ENCODE data around the gene PRAMEF5. TPM values are rescaled to one million over a fixed set of nuclear protein-coding genes. Genes with fewer than 3 reads are reported as not detected.
"Not testable (repeated sequence)": the region's sequence is repeated elsewhere in the genome, so short reads cannot be mapped to it uniquely, and the experiment has no call there.

PRAMEF5 gene
- total RNA-seq, 4 donors from 2014 or later, result not detected

DNA sequence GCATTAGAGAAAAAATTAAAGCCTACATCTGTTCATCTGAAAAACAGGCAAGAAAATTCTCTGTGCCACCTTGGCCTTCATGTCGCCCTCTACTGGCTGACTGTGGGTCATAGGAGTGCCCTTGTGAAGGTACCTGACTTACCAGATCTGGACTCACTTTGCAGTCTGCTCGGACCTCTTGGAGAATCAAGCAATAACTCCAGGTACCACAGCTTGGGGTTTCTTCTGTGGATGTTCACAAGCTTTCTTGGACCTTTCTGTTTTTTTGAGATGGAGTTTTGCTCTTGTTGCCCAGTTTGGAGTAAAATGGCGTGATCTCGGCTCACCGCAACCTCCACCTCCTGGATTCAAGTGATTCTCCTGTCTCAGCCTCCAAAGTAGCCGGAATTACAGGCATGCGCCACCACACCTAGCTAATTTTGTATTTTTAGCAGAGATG is 25.6 kb upstream of the PRAMEF5 start:
- Histone ChIP-seq H3K27me3 (peaks cover 30% of the 10 kb centered on the region), H3K36me3 (no peaks in the 10 kb centered on the region), H3K9me3 (no peaks in the 10 kb centered on the region), H3K27ac (no peak overlapping the region), H3K4me3 (no peak overlapping the region), H3K4me1 (no peaks in the 10 kb centered on the region)
- 66% methylated on average over 5 to 7 of the region's 7 CpGs for WGBS, 2 donors (ENCODE audit: low coverage in 1 of 2)
- ATAC-seq, result no peak
- TF ChIP-seq, protein P1, sequence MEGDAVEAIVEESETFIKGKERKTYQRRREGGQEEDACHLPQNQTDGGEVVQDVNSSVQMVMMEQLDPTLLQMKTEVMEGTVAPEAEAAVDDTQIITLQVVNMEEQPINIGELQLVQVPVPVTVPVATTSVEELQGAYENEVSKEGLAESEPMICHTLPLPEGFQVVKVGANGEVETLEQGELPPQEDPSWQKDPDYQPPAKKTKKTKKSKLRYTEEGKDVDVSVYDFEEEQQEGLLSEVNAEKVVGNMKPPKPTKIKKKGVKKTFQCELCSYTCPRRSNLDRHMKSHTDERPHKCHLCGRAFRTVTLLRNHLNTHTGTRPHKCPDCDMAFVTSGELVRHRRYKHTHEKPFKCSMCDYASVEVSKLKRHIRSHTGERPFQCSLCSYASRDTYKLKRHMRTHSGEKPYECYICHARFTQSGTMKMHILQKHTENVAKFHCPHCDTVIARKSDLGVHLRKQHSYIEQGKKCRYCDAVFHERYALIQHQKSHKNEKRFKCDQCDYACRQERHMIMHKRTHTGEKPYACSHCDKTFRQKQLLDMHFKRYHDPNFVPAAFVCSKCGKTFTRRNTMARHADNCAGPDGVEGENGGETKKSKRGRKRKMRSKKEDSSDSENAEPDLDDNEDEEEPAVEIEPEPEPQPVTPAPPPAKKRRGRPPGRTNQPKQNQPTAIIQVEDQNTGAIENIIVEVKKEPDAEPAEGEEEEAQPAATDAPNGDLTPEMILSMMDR (IDR thresholded peaks at IDR 0.05), result peak in 1 of 4 experiments; percentile 19
- TF ChIP-seq EP300 (IDR thresholded peaks at IDR 0.05), result no peak
- TF ChIP-seq POLR2A (IDR thresholded peaks at IDR 0.05), result no peak

DNA sequence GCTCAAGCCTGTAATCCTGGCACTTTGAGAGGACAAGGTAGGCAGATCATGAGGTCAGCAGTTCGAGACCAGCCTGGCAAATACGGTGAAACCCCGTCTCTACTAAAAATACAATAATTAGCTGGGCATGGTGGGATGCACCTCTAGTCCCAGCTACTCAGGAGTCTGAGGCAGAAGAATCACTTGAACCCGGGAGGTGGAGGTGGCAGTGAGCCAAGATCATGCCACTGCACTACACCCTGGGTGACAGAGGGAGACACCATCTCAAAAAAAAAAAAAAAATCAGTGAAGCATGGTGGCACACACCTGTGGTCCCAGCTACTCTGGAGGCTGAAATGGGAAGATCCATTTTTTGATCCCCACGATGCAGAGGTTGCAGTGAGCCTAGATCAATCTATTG is 23.9 kb upstream of the PRAMEF5 start:
- H3K9me3 ChIP-seq, H3K27ac ChIP-seq, H3K4me1 ChIP-seq, H3K4me3 ChIP-seq, H3K36me3 ChIP-seq, ATAC-seq: not testable (repeated sequence)
- 71 to 87% methylated on average over 5 of the region's 5 CpGs for WGBS, 2 donors (ENCODE audit: low coverage in 1 of 2)
- peaks cover 25% of the 10 kb centered on the region for H3K27me3 ChIP-seq

DNA sequence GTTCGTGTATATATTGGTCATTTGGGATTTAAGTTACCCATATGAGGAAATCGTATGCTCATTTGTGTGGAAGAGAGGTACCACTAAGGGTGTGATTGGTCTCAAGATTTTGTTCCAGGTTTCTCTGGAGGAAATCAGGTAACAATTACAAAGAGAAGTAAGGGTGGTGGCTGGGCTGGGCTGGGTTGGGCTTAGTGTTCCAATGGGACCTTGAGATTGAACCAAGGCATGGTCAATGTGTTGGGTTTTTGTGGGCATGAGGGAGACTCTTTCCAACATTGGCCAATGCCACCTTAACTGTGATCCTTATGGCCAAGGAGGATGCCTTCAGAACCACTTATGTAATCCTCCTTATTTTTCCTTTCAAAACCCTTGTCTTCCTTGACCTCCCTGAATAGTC is 23.4 kb upstream of the PRAMEF5 start:
- 70 to 74% methylated on average over 2 of the region's 2 CpGs for WGBS, 2 donors (ENCODE audit: low coverage in 1 of 2)

DNA sequence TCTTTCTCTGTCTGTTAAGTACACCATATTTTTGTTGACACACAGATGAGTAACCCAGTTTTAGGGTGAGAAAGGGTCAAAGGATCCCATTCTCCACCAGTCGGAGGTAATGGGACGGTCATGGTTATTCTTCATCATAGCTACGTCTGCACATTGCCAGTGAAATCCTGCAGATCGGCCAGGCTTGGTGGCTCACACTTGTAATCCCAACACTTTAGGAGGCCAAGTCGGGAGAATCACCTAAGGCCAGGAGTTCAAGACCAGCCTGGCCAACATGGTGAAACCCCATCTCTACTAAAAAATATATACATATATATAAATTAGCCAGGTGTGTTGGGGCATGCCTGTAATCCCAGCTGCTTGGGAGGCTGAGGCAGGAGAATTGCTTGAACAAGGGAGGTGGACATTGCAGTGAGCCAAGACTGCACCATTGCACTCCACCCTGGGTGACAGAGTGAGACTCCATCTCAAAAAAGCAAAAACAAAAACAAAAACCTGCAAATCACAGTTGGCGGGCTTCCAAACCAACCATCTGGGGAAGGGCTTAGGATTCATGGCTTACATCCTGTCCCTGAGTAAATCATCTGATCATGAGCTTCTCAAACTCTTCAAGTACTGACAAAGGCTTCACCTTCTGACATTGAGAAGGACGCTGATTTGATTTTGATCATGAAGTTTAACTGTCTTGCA is 22.8 kb upstream of the PRAMEF5 start:
- H3K36me3 ChIP-seq, H3K9me3 ChIP-seq, H3K4me3 ChIP-seq, ATAC-seq, H3K4me1 ChIP-seq, H3K27ac ChIP-seq: not testable (repeated sequence)
- H3K27me3 ChIP-seq, result peaks cover 20% of the 10 kb centered on the region
- WGBS, 2 donors (ENCODE audit: low coverage in 1 of 2), result 61 to 77% methylated on average over 7 of the region's 7 CpGs

More for the DNA sequence above, 23.4 kb upstream of the PRAMEF5 start:
- not testable (repeated sequence) for H3K27ac ChIP-seq, H3K4me1 ChIP-seq, H3K9me3 ChIP-seq, ATAC-seq, H3K36me3 ChIP-seq, H3K4me3 ChIP-seq
- peaks cover 24% of the 10 kb centered on the region for H3K27me3 ChIP-seq

DNA sequence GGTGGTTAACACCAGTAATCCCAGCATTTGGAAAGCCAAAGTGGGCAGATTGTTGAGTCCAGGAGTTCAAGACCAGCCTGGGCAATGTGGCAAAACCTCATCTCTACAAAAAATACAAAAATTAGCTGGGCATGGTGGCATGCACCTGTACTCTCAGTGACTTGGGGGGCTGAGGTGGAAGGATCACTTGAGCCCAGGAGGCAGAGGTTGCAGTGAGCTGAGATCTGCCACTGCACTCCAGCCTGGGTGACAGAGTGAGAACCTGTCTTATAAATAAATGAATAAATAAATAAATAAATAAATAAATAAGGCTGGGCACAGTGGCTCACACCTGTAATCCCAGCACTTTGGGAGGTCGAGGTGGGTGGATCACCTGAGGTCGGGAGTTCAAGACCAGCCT is 21.9 kb upstream of the PRAMEF5 start:
- H3K9me3 ChIP-seq, H3K27ac ChIP-seq, H3K4me1 ChIP-seq, ATAC-seq, H3K36me3 ChIP-seq, H3K4me3 ChIP-seq: not testable (repeated sequence)
- peaks cover 20% of the 10 kb centered on the region for H3K27me3 ChIP-seq
- WGBS, 2 donors (ENCODE audit: low coverage in 1 of 2), result 73 to 83% methylated on average over 2 of the region's 2 CpGs

DNA sequence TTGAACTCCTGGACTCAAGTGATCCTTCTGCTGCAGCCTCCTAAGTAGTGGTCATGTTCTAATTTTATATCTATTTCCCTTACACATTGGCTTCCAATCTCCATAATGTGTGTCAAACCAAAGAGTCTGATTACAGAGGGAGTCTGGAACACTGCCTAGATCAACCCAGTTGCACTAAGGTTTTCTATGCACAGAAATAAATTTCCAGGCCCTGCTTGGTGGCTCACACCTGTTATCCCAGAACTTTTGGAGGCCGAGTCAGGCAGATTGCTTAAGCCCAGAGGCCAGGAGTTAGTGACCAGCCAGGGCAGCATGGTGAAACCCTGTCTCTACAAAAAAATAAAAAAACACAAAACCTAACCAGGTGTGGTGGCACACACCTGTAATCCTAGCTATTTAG is 19.9 kb upstream of the PRAMEF5 start:
- H3K4me3 ChIP-seq, result not testable (repeated sequence)
- WGBS, 2 donors (ENCODE audit: low coverage in 1 of 2), result 40 to 60% methylated on average over 1 of the region's 1 CpG

DNA sequence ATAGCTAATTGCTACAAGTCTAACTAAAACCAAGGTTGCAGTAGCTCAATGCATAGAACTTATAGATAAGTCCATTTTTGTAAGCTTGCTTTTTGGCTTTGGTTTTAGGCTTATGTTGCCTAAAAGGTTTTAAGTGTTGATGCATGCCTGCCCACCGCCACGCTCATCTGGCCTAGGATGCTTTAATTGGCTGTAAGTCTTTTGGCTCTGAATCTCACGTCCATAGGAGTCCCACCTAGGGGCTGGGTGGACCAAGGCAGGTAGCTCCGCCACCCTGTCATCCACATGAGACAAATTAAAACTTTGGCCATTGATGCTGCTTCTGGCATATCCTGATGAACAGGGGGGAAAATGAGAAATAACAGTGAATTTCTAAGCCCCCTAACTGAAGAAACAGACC is 16.4 kb upstream of the PRAMEF5 start:
- not testable (repeated sequence) for H3K9me3 ChIP-seq, H3K4me3 ChIP-seq, H3K4me1 ChIP-seq, H3K36me3 ChIP-seq, H3K27ac ChIP-seq, ATAC-seq, H3K27me3 ChIP-seq
- WGBS, 2 donors (ENCODE audit: low coverage in 1 of 2), result 50 to 81% methylated on average over 2 to 4 of the region's 4 CpGs

More for the DNA sequence above, 19.9 kb upstream of the PRAMEF5 start:
- H3K27ac ChIP-seq, H3K36me3 ChIP-seq, H3K4me1 ChIP-seq, H3K9me3 ChIP-seq, ATAC-seq: not testable (repeated sequence)
- H3K27me3 ChIP-seq, result peaks cover 19% of the 10 kb centered on the region

DNA sequence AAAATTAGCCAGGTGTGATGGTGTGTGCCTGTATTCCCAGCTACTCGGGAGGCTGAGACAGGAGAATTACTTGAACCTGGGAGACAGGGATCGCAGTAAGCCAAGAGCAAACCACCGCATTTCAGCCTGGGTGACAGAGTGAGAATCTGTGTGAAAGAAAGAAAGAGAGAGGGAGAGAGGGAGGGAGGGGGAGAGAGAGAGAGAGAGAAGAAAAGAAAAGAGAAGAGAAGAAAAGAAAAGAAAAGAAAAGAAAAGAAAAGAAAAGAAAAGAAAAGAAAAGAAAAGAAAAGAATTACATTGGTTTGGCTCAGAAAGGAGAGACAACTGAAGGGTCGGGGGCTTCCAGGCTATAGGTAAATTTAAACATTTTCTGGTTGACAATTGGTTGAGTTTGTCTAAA is 14.4 kb upstream of the PRAMEF5 start:
- H3K27me3 ChIP-seq, result peaks cover 18% of the 10 kb centered on the region
- 83 to 87% methylated on average over 2 to 4 of the region's 4 CpGs for WGBS, 2 donors (ENCODE audit: low coverage in 1 of 2)
- not testable (repeated sequence) for H3K4me3 ChIP-seq, H3K27ac ChIP-seq, H3K36me3 ChIP-seq, H3K4me1 ChIP-seq, H3K9me3 ChIP-seq, ATAC-seq

DNA sequence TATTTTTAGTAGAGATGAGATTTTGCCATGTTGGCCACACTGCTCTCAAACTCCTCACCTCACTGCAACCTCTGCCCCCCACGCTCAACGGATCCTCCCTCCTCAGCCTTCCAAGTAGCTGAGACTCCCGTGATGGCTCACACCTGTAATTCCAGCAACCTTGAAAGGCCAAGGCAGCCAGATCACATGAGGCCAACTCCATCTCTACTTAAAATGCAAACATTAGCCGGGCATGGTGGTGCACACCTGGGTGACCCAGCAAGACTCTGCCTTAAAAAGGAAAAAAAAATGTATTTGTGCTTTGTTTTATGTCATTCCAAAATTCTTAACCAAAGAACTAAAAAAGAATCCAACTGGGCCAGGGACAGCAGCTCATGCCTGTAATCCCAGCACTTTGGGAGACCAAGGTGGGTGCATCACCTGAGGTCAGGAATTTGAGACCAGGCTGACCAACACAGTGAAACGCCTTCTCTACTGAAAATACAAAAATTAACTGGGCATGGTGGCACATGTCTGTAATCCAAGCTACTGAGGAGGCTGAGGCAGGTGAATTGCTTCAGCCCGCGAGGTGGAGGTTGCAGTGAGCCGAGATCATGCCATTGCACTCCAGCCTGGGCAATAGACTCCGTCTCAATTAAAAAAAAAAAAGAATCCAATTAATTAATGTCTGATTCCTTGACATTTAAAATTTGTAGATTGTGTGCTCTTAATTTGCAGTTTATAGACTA is 10.3 kb upstream of the PRAMEF5 start:
- WGBS, 2 donors (ENCODE audit: low coverage in 1 of 2), result 74 to 75% methylated on average over 6 to 9 of the region's 9 CpGs
- H3K27ac ChIP-seq, H3K4me1 ChIP-seq, H3K9me3 ChIP-seq, ATAC-seq, H3K4me3 ChIP-seq, H3K36me3 ChIP-seq: not testable (repeated sequence)
- peaks cover 20% of the 10 kb centered on the region for H3K27me3 ChIP-seq

DNA sequence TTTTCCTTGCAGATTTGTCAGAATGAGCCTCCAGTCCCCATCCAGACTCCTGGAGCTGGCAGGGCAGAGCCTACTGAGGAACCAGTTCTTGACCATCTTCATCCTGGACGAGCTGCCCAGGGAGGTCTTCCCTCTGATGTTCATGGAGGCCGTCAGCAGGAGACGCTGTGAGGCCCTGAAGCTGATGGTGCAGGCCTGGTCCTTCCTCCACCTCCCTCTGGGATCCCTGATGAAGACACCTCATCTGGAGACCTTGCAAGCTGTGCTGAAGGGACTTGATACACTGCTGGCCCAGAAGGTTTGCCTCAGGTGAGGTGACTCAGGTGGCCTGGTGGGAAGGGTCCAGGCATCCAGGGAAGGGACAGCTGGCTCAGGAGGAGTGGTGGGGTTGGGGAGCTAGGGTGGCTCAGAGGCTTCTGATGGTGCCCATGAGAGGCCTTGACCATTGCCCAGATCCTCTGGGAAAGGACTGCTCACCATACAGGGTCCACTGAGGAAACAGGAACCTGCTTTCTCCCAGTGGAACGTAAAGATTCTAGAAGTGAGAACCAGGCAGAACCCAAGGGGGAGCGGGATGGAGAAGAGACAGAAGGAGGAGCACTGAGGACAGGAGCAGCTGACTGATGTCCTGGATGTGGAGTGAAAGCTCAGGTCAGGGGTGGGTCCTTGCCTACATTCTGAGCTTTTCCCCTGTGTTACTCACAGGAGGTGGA is 8.0 kb upstream of the PRAMEF5 start:
- not testable (repeated sequence) for H3K4me1 ChIP-seq, H3K27ac ChIP-seq, ATAC-seq, H3K4me3 ChIP-seq, H3K9me3 ChIP-seq, H3K36me3 ChIP-seq
- WGBS, 2 donors (ENCODE audit: low coverage in 1 of 2), result 68 to 86% methylated on average over 4 to 5 of the region's 5 CpGs
- peaks cover 20% of the 10 kb centered on the region for H3K27me3 ChIP-seq

DNA sequence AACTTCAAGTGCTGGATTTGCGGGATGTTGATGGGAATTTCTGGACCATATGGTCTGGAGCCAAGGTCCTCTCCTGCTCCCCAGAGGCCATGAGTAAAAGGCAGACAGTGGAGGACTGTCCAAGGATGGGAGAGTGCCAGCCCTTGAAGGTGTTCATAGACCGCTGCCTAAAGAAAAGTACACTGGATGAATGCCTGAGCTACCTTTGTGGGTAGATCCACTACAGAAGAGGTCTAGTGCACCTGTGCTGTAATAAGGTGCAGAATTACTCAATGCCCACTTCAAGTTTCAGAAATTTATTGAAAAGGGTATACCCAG is 7.5 kb upstream of the PRAMEF5 start:
- ATAC-seq, H3K4me1 ChIP-seq, H3K27ac ChIP-seq, H3K36me3 ChIP-seq, H3K9me3 ChIP-seq, H3K4me3 ChIP-seq: not testable (repeated sequence)
- WGBS, 2 donors (ENCODE audit: low coverage in 1 of 2), result 73 to 86% methylated on average over 2 of the region's 2 CpGs
- H3K27me3 ChIP-seq, result peaks cover 20% of the 10 kb centered on the region

DNA sequence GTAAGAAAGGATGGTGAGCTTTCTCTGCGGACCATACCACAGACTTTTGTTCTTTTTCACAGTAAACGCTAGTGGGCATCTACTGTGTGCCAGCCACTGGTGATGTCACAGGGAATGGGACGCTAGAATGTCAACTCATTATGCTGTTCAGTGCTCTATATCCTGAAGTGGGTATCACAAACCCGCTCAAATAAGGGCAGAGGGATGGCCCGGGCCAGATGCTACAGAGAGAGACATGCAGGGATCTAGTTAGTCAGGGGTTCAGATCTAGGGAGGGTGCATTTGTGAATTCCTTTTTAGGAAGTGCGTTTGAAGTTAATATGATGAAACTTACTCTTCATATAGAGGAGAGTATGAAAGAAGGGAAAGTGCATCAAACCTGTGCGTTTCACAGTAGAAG is 6.9 kb upstream of the PRAMEF5 start:
- ATAC-seq, H3K4me3 ChIP-seq, H3K27ac ChIP-seq, H3K9me3 ChIP-seq, H3K4me1 ChIP-seq, H3K36me3 ChIP-seq: not testable (repeated sequence)
- WGBS, 2 donors (ENCODE audit: low coverage in 1 of 2), result 60 to 80% methylated on average over 2 to 6 of the region's 7 CpGs
- H3K27me3 ChIP-seq, result peaks cover 20% of the 10 kb centered on the region

All from gastroesophageal sphincter (tissue), 4 donors.